DND-41 (cell line): ENCODE measurements around the gene EXOC3.

ENCODE experiments used
- ATAC-seq: fragments of 200-7000 bp; cut with Tn5 transposase; 3 replicates; pipeline ENCODE4 v1.9.1; 2021; ENCODE audit warnings: low read depth; ENCODE audit not compliant: insufficient read depth
- DNase-seq: peaks from one replicate; pipeline ENCODE4 v3.0.0-alpha.2; 2020
- H2AFZ ChIP-seq: 2 replicates; pipeline ENCODE4 v1.6.0; 2012; ENCODE audit warnings: low read depth, low read length
- H3K27ac ChIP-seq: 2 replicates; pipeline ENCODE4 v1.5.1; 2012; ENCODE audit warnings: low read length, inconsistent platforms
- H3K27me3 ChIP-seq: fragments of 200-600 bp; sonication (generic); 2 replicates; pipeline ENCODE4 v1.6.0; 2012; ENCODE audit warnings: low read length, mild to moderate bottlenecking, inconsistent platforms; ENCODE audit not compliant: insufficient read depth, poor library complexity
- H3K36me3 ChIP-seq: 2 replicates; pipeline ENCODE4 v1.5.1; 2012; ENCODE audit warnings: low read length, inconsistent platforms; ENCODE audit not compliant: insufficient read depth
- H3K4me1 ChIP-seq: 2 replicates; pipeline ENCODE4 v1.5.1; 2012; ENCODE audit warnings: mild to moderate bottlenecking, low read length; ENCODE audit not compliant: insufficient read depth
- H3K4me2 ChIP-seq: 2 replicates; pipeline ENCODE4 v1.6.0; 2012; ENCODE audit warnings: mild to moderate bottlenecking, moderate library complexity, low read length, inconsistent platforms; ENCODE audit not compliant: insufficient read depth
- H3K4me3 ChIP-seq, 2 experiments: fragments of 200-600 bp in 1 of 2; shearing (Covaris generic) in 1 of 2; 2 replicates each; pipeline ENCODE4 v1.5.1; 2012 to 2016; ENCODE audit warnings: inconsistent platforms in 2 of 2, low read length in 2 of 2, mild to moderate bottlenecking in 2 of 2, low read depth in 1 of 2, moderate library complexity in 1 of 2
- H3K79me2 ChIP-seq: 2 replicates; pipeline ENCODE4 v1.6.0; 2012; ENCODE audit warnings: low read length, inconsistent platforms; ENCODE audit not compliant: insufficient read depth
- H3K9ac ChIP-seq: 2 replicates; pipeline ENCODE4 v1.6.0; 2012; ENCODE audit warnings: low read depth, mild to moderate bottlenecking, inconsistent platforms, low read length, moderate library complexity
- H3K9me3 ChIP-seq: 2 replicates; pipeline ENCODE4 v1.5.1; 2012; ENCODE audit warnings: low read length, moderate library complexity, mild to moderate bottlenecking, inconsistent platforms; ENCODE audit not compliant: insufficient read depth, severe bottlenecking
- H4K20me1 ChIP-seq: 2 replicates; pipeline ENCODE4 v1.6.0; 2012; ENCODE audit warnings: low read length; ENCODE audit not compliant: insufficient read depth
- CTCF ChIP-seq: IDR thresholded peaks from 2 replicates; pipeline ENCODE4 v1.5.1; 2012; ENCODE audit warnings: borderline replicate concordance, low read length, moderate library complexity, mild to moderate bottlenecking; ENCODE audit not compliant: poor library complexity, severe bottlenecking; ENCODE audit errors: extremely low read depth
- EZH2 ChIP-seq: IDR thresholded peaks from 3 replicates; pipeline ENCODE4 v1.6.1; 2012; ENCODE audit warnings: borderline replicate concordance, low read depth, mild to moderate bottlenecking, moderate library complexity, low read length, inconsistent platforms; ENCODE audit not compliant: severe bottlenecking

The EXOC3 gene

GRCh38 chr5:428754-429452 lies 14.1 kb upstream of the EXOC3 start:
- Histone ChIP-seq H3K27ac (no peak overlapping the region), H3K79me2 (no peaks in the 10 kb centered on the region), H4K20me1 (no peaks in the 10 kb centered on the region), H3K4me2 (no peak overlapping the region), H3K9me3 (no peaks in the 10 kb centered on the region), H3K4me1 (no peaks in the 10 kb centered on the region), H3K36me3 (no peaks in the 10 kb centered on the region), H2AFZ (no peak overlapping the region), H3K9ac (no peak overlapping the region), H3K4me3 (no peak overlapping the region), H3K27me3 (no peaks in the 10 kb centered on the region)
- TF ChIP-seq CTCF (no peak), EZH2 (no peak)
- DNase-seq (no peak), ATAC-seq (no peak)

GRCh38 chr5:429453-430188 lies 13.4 kb upstream of the EXOC3 start:
- H3K27me3 ChIP-seq = no peaks in the 10 kb centered on the region
- ATAC-seq = no peak
- H3K4me1 ChIP-seq = no peaks in the 10 kb centered on the region
- H3K9ac ChIP-seq = no peak overlapping the region
- no peak overlapping the region for H3K4me2 ChIP-seq
- H3K4me3 ChIP-seq = no peak overlapping the region
- no peak for DNase-seq
- no peaks in the 10 kb centered on the region for H3K36me3 ChIP-seq
- TF ChIP-seq EZH2 (no peak), CTCF (no peak)
- no peaks in the 10 kb centered on the region for H4K20me1 ChIP-seq
- H3K79me2 ChIP-seq = no peaks in the 10 kb centered on the region
- no peak overlapping the region for H3K27ac ChIP-seq
- H2AFZ ChIP-seq = no peak overlapping the region
- H3K9me3 ChIP-seq = no peaks in the 10 kb centered on the region

- H3K9ac ChIP-seq = no peak overlapping the region
- H2AFZ ChIP-seq = no peak overlapping the region
- DNase-seq = no peak
Observed at GRCh38 chr5:430214-430925, 12.6 kb upstream of the EXOC3 start.

More at GRCh38 chr5:430214-430925, 12.6 kb upstream of the EXOC3 start:
- H3K4me3 ChIP-seq = no peak overlapping the region
- H3K4me1 ChIP-seq = no peaks in the 10 kb centered on the region
- H3K27ac ChIP-seq = no peak overlapping the region
- no peak for TF ChIP-seq EZH2
- TF ChIP-seq CTCF = no peak
- no peak overlapping the region for H3K4me2 ChIP-seq
- H3K79me2 ChIP-seq = no peaks in the 10 kb centered on the region
- no peaks in the 10 kb centered on the region for H3K9me3 ChIP-seq
- no peaks in the 10 kb centered on the region for H3K27me3 ChIP-seq
- no peaks in the 10 kb centered on the region for H3K36me3 ChIP-seq
- ATAC-seq = no peak
- no peaks in the 10 kb centered on the region for H4K20me1 ChIP-seq
